H1 (cell line): ENCODE data around the gene INTS6.

ENCODE experiments used
- CEBPB ChIP-seq: IDR thresholded peaks from 2 replicates; pipeline ENCODE4 v1.6.1; 2012; ENCODE audit warnings: low read depth, low read length
- CTCF ChIP-seq, 3 experiments: IDR thresholded peaks; 1 replicate in 2 of 3; 2 replicates in 1 of 3; pipeline versions ENCODE4 v1.5.1 to v1.6.1; 2011; ENCODE audit warnings: low read length in 3 of 3, mild to moderate bottlenecking in 3 of 3, inconsistent platforms in 2 of 3, low read depth in 1 of 3, moderate library complexity in 1 of 3; ENCODE audit not compliant: insufficient read depth in 1 of 3; ENCODE audit errors: control extremely low read depth in 1 of 3
- EZH2 ChIP-seq: fragments of 200-600 bp; sonication (generic); IDR thresholded peaks from 2 replicates; pipeline ENCODE4 v1.7.1; 2012; ENCODE audit warnings: low read depth, mild to moderate bottlenecking, moderate library complexity, low read length, inconsistent platforms; ENCODE audit not compliant: severe bottlenecking
- FOSL1 ChIP-seq: IDR thresholded peaks from 2 replicates; pipeline ENCODE4 v1.6.1; 2011; ENCODE audit warnings: mild to moderate bottlenecking, low read depth, low read length, moderate library complexity; ENCODE audit not compliant: insufficient read depth
- HDAC6 ChIP-seq: IDR thresholded peaks from one replicate; pipeline ENCODE4 v1.7.1; 2012; ENCODE audit warnings: low read depth, mild to moderate bottlenecking, inconsistent platforms, low read length, moderate library complexity
- JUND ChIP-seq: IDR thresholded peaks from 2 replicates; pipeline ENCODE4 v1.6.1; 2011; ENCODE audit warnings: mild to moderate bottlenecking, improper control_type of control experiment, low read length
- POLR2A ChIP-seq, 2 experiments: IDR thresholded peaks; 1 replicate in 1 of 2; 2 replicates in 1 of 2; pipeline ENCODE4 v1.6.1; 2011; ENCODE audit warnings: low read depth in 2 of 2, low read length in 2 of 2, mild to moderate bottlenecking in 2 of 2; ENCODE audit errors: control extremely low read depth in 1 of 2
- POU5F1 ChIP-seq: IDR thresholded peaks from 2 replicates; pipeline ENCODE4 v1.6.1; 2011; ENCODE audit warnings: low read depth, mild to moderate bottlenecking, low read length, moderate library complexity
- RNF2 ChIP-seq: fragments of 200-900, 300-1000 bp; sonication (generic); IDR thresholded peaks from 2 replicates; pipeline ENCODE4 v1.7.1; 2016; ENCODE audit warnings: borderline replicate concordance, low read depth, mild to moderate bottlenecking, antibody characterized with exemption, low read length; ENCODE audit not compliant: poor library complexity, severe bottlenecking; ENCODE audit errors: missing control alignments
- SRF ChIP-seq: IDR thresholded peaks from 2 replicates; pipeline ENCODE4 v1.6.1; 2011; ENCODE audit warnings: mild to moderate bottlenecking, low read depth, low read length, moderate library complexity
- TAF1 ChIP-seq: IDR thresholded peaks from 2 replicates; pipeline ENCODE4 v1.6.1; 2011; ENCODE audit warnings: mild to moderate bottlenecking, low read depth, low read length
- TEAD4 ChIP-seq: IDR thresholded peaks from 2 replicates; pipeline ENCODE4 v1.6.1; 2012; ENCODE audit warnings: low read depth, low read length, inconsistent platforms, mixed read lengths
- YY1 ChIP-seq: IDR thresholded peaks from 2 replicates; pipeline ENCODE4 v1.6.1; 2011; ENCODE audit warnings: low read depth, mild to moderate bottlenecking, low read length

- no peak for TF ChIP-seq FOSL1
- no peak for TF ChIP-seq EZH2
- TF ChIP-seq POU5F1 = no peak
- TF ChIP-seq CEBPB = no peak
- TF ChIP-seq CTCF (IDR thresholded peaks at IDR 0.05; ENCODE audit: control extremely low read depth in 1 of 3, insufficient read depth in 1 of 3, low read depth in 1 of 3, low read length in 3 of 3) = no peak
- TF ChIP-seq TEAD4 = no peak
- TF ChIP-seq JUND = no peak
- TF ChIP-seq RNF2 = no peak
- TF ChIP-seq POLR2A (IDR thresholded peaks at IDR 0.05; ENCODE audit: control extremely low read depth in 1 of 2, low read depth in 2 of 2, low read length in 2 of 2) = no peak
- no peak for TF ChIP-seq TAF1
- no peak for TF ChIP-seq SRF
- no peak for TF ChIP-seq HDAC6
- TF ChIP-seq YY1 = no peak
Observed at GRCh38 chr13:51467730-51468129, 14.9 kb upstream of the INTS6 start.
